GM21723 (cell line): ENCODE results near the gene PTPRM.

ENCODE experiments used
- ATAC-seq: cut with Tn5 transposase; IDR thresholded peaks from one replicate; pipeline ENCODE4 v1.9.1; 2021; ENCODE audit warnings: mild to moderate bottlenecking, moderate library complexity; ENCODE audit not compliant: unreplicated experiment

Gene PTPRM

GRCh38 chr18:7598167-7599047 lies 31.3 kb downstream of the PTPRM start:
- ATAC-seq, result no peak

GRCh38 chr18:7600036-7600435 lies 32.9 kb downstream of the PTPRM start:
- no peak for ATAC-seq

- no peak for ATAC-seq
Observed at GRCh38 chr18:7600528-7601245, 33.6 kb downstream of the PTPRM start.

GRCh38 chr18:7601246-7601615 lies 34.1 kb downstream of the PTPRM start:
- no peak for ATAC-seq

- ATAC-seq, result no peak
Observed at GRCh38 chr18:7601936-7602335, 34.8 kb downstream of the PTPRM start.

GRCh38 chr18:7603259-7604000 lies 36.3 kb downstream of the PTPRM start:
- no peak for ATAC-seq

GRCh38 chr18:7604361-7604760 lies 37.2 kb downstream of the PTPRM start:
- no peak for ATAC-seq

GRCh38 chr18:7605705-7606104 lies 38.6 kb downstream of the PTPRM start:
- no peak for ATAC-seq

GRCh38 chr18:7607540-7608173 lies 40.5 kb downstream of the PTPRM start:
- ATAC-seq, result no peak

GRCh38 chr18:7608174-7608550 lies 41.0 kb downstream of the PTPRM start:
- no peak for ATAC-seq

- no peak for ATAC-seq
Observed at GRCh38 chr18:7608781-7609201, 41.7 kb downstream of the PTPRM start.

GRCh38 chr18:7609617-7610016 lies 42.5 kb downstream of the PTPRM start:
- ATAC-seq, result no peak

GRCh38 chr18:7614042-7614441 lies 46.9 kb downstream of the PTPRM start:
- ATAC-seq, result no peak

- ATAC-seq, result no peak
Observed at GRCh38 chr18:7615840-7616239, 48.7 kb downstream of the PTPRM start.

- no peak for ATAC-seq
Observed at GRCh38 chr18:7616661-7617060, 49.5 kb downstream of the PTPRM start.

- no peak for ATAC-seq
Observed at GRCh38 chr18:7617738-7618422, 50.8 kb downstream of the PTPRM start.

- ATAC-seq, result no peak
Observed at GRCh38 chr18:7618891-7619442, 51.9 kb downstream of the PTPRM start.

- ATAC-seq, result no peak
Observed at GRCh38 chr18:7619676-7620075, 52.6 kb downstream of the PTPRM start.

- no peak for ATAC-seq
Observed at GRCh38 chr18:7622721-7623120, 55.6 kb downstream of the PTPRM start.

- ATAC-seq, result no peak
Observed at GRCh38 chr18:7623681-7624080, 56.6 kb downstream of the PTPRM start.
